Mucosa of rectum (tissue), 2 donors: ENCODE data around the gene ICE2.

Experiments
- H3K27ac ChIP-seq, 2 donors: one replicate each; pipeline ENCODE4 v1.7.0; 2013; ENCODE audit warnings: inconsistent platforms in 2 of 2, low read depth in 2 of 2, low read length in 2 of 2
- H3K27me3 ChIP-seq, 2 donors: one replicate each; pipeline ENCODE4 v1.7.0; 2013; ENCODE audit warnings: low read length in 2 of 2; ENCODE audit not compliant: control insufficient read depth in 2 of 2, insufficient read depth in 2 of 2
- H3K36me3 ChIP-seq, 2 donors: one replicate each; pipeline ENCODE4 v1.7.0; 2013; ENCODE audit warnings: low read length in 2 of 2; ENCODE audit not compliant: control insufficient read depth in 2 of 2, insufficient read depth in 2 of 2
- H3K4me1 ChIP-seq, 2 donors: one replicate each; pipeline ENCODE4 v1.7.0; 2013; ENCODE audit warnings: low read length in 2 of 2, mild to moderate bottlenecking in 1 of 2; ENCODE audit not compliant: control insufficient read depth in 2 of 2, insufficient read depth in 2 of 2
- H3K4me3 ChIP-seq, 2 donors: one replicate each; pipeline ENCODE4 v1.7.0; 2013; ENCODE audit warnings: low read length in 2 of 2
- H3K9ac ChIP-seq, 2 donors: one replicate each; pipeline ENCODE4 v1.7.0; 2013; ENCODE audit warnings: low read length in 2 of 2, low read depth in 1 of 2, mild to moderate bottlenecking in 1 of 2
- H3K9me3 ChIP-seq, 2 donors: one replicate each; pipeline ENCODE4 v1.7.0; 2013; ENCODE audit warnings: low read length in 2 of 2; ENCODE audit not compliant: control insufficient read depth in 2 of 2
- donor health status: healthy.
- donor health status: Normal muscosa, but diverticular disease.

ICE2 gene

DNA sequence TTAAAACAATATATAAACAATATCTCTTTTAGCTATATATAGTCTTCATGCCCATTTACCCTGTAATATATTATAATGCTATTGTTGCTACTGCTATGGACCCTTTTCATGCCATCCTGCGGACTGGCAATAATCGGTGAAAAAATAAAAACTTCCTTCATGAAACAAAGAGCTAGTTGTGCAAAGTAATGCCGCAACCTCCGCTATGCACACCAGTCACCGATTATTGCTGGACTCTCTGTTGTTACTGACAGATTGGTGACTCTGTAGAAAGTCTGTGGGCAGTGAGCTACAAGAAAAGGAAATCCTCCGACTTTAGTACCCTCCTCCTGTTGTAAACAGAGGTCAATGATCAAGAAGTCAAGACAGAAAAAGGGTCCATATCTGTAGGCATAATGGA lies 17.9 kb upstream of the ICE2 start:
- Histone ChIP-seq H3K9ac (no peak overlapping the region), H3K4me1 (no peaks in the 10 kb centered on the region), H3K9me3 (no peaks in the 10 kb centered on the region), H3K36me3 (peaks cover 0 to 5% of the 10 kb centered on the region in 2 donors), H3K27me3 (no peaks in the 10 kb centered on the region), H3K27ac (no peak overlapping the region), H3K4me3 (no peak overlapping the region)

DNA sequence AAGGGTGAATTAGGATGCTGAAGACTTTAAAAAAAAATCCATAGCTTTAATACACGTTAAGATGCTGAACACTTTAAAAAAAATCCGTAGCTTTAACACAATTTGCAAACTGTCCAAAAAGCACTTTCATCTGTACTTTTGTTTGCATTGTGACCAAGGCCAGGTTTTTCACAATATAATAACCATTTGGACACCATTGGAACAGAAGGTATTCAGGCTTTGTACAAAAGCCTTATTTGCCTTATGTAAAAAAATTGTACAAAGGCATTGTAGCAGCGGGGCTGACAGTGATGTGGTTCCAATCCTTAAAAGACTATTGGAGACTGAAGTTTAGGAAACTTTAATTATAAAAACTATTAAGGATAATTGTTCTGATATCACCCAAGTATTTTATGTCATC lies 15.2 kb upstream of the ICE2 start:
- Histone ChIP-seq H3K27ac (no peak overlapping the region), H3K9ac (no peak overlapping the region), H3K9me3 (no peaks in the 10 kb centered on the region), H3K27me3 (no peaks in the 10 kb centered on the region), H3K4me1 (no peaks in the 10 kb centered on the region), H3K4me3 (no peak overlapping the region), H3K36me3 (peaks cover 0 to 5% of the 10 kb centered on the region in 2 donors)

DNA sequence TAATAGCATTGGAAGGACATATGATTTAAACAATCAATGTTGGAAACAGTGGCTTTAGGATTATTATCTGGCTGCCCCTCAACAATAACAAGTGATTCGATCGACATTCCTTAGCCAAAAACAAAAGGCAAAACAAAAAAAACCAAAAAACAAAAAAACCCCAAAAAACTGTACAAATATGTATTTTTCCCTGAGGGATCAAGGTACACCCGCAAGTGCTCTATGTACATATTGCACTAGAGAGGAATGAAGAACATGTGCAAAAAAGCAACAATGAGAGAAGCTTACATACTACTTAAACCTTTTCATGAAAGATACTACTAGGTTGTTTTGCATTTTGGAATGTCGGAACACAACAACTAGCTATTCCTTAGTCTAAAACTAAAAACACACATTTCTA lies 14.2 kb upstream of the ICE2 start:
- Histone ChIP-seq H3K27me3 (no peaks in the 10 kb centered on the region), H3K36me3 (peaks cover 0 to 5% of the 10 kb centered on the region in 2 donors), H3K27ac (no peak overlapping the region), H3K4me3 (no peak overlapping the region), H3K4me1 (no peaks in the 10 kb centered on the region), H3K9ac (no peak overlapping the region), H3K9me3 (no peaks in the 10 kb centered on the region)

DNA sequence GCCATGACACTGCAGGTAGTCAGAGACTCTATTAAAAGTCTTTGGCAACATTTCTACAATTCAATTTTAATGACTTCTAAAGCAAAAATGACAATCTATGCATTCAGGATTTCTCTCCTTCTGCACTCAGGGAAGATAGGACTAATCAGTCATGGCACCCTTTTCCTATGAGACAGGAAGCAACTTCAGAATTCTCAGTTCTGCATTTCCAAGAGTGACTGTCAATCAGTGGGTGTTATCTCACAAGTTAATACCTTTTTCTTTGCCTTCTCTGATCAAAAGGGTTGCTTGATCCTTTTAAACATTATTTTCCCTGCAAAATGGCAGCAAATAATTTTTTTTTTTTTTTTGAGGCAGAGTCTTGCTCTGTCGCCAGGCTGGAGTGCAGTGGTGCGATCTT lies 7.8 kb upstream of the ICE2 start:
- H3K4me3 ChIP-seq = no peak overlapping the region
- H3K9me3 ChIP-seq = no peaks in the 10 kb centered on the region
- H3K4me1 ChIP-seq = no peaks in the 10 kb centered on the region
- H3K36me3 ChIP-seq = no peaks in the 10 kb centered on the region
- H3K9ac ChIP-seq = no peak overlapping the region
- H3K27me3 ChIP-seq = no peaks in the 10 kb centered on the region
- no peak overlapping the region for H3K27ac ChIP-seq

DNA sequence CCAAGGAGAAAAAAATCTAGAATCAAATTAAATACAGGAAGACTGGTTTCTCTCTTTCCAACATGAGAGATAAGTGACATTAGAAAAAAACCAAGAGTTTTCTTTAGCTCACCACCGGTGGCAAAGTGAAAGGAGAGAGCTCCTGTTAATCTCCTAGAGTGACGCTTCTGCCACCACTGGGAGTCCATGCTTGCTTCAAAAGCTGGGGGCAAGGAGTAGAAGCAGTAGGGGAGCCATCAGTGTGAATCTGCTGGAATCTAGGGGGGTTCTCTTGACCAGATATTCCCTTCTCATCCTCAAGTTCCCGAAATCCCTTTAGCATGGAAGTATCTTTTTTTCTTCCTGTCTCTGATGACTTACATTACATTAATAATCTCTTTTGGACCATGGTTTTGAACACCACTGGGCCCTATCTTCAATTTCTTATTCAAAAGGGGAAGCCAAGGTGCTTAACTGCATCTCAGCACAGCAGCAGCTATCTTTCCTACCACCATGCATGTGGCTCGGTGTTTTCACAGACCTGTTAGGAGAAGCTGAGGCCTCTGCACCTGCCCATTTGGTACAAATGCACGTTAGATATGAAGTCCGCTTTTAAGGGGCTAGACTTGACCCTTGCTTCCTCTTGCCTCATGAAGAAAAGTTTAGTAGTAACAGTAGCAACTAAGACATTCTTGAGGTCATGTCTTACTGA lies 6.6 kb upstream of the ICE2 start:
- no peaks in the 10 kb centered on the region for H3K9me3 ChIP-seq
- H3K4me1 ChIP-seq = peaks cover 0 to 10% of the 10 kb centered on the region in 2 donors
- no peak overlapping the region for H3K4me3 ChIP-seq
- H3K27me3 ChIP-seq = no peaks in the 10 kb centered on the region
- H3K36me3 ChIP-seq = no peaks in the 10 kb centered on the region
- no peak overlapping the region for H3K9ac ChIP-seq
- H3K27ac ChIP-seq = no peak overlapping the region

DNA sequence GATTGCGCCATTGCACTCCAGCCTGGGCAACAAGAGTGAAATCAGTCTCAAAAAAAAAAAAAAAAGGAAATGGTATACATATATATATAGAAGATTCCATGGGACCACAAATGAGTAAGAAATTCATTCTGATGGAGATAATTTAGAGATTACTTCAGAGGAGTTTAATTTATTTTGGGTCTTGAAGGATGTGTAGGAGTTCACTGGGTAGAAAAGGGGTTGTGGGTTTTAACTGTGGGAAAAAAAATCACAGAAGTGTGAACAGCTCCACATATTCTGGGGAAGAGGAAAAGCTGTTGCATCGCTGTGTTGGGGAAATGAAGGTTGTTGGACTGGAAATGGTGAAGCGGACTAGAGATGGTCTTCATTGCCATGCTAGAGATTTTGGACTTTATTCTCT lies 4.1 kb upstream of the ICE2 start:
- H3K36me3 ChIP-seq = no peaks in the 10 kb centered on the region
- peaks cover 3 to 25% of the 10 kb centered on the region in 2 donors for H3K4me1 ChIP-seq
- H3K9ac ChIP-seq = no peak overlapping the region
- no peaks in the 10 kb centered on the region for H3K9me3 ChIP-seq
- no peak overlapping the region for H3K4me3 ChIP-seq
- no peak overlapping the region for H3K27ac ChIP-seq
- H3K27me3 ChIP-seq = no peaks in the 10 kb centered on the region

DNA sequence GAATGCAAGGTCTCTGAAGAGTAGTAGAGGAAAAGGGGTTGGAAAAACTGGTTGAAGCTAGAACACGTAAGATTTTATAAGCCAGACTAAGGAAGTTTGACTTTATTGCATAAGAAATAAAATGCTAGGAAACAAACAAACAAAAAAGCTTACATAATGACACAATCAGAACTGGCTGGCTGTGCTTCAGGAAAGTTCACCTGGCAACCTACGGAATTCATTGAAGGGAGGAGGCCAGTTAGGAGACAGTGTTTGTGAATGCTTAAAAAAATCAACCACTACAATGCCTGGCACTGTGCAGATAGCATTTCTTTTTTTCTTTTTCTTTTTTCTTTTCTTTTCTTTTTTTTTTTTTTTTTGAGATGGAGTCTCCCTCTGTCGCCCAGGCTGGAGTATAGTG lies 1.9 kb upstream of the ICE2 start:
- H3K4me1 ChIP-seq = peaks cover 12 to 29% of the 10 kb centered on the region in 2 donors
- no peaks in the 10 kb centered on the region for H3K9me3 ChIP-seq

DNA sequence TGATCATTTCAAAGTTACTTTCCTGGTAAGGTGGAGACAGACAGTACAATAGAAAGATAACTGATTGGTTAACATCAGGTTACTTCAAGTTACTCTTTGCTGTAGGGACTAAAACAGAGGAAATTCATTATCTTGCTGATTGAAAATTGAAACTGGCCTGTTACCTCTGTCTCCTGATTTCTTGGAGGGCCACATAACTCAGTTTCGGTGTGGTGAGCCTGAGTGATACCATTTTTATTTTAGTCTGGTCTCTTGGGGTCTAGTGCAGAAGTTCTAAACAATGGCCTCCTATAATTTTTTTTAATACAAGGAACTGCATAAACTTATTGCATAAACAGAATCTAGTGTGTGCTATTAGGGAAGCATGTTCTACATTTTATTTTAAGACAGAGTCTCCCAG lies 1.2 kb upstream of the ICE2 start:
- Histone ChIP-seq H3K36me3 (peaks cover 0 to under 1% of the 10 kb centered on the region in 2 donors), H3K4me3 (peak overlapping the region; percentile 85), H3K9me3 (no peaks in the 10 kb centered on the region), H3K9ac (peak overlapping the region; percentile 85 to 92), H3K27ac (peak overlapping the region; percentile 92 to 97), H3K4me1 (peaks cover 12 to 29% of the 10 kb centered on the region in 2 donors), H3K27me3 (no peaks in the 10 kb centered on the region)

More for the DNA sequence above, 1.9 kb upstream of the ICE2 start:
- Histone ChIP-seq H3K27me3 (no peaks in the 10 kb centered on the region), H3K36me3 (no peaks in the 10 kb centered on the region), H3K9ac (peak overlapping the region in 1 of 2 donors; percentile 33), H3K27ac (peak overlapping the region; percentile 92 to 97), H3K4me3 (no peak overlapping the region)

DNA sequence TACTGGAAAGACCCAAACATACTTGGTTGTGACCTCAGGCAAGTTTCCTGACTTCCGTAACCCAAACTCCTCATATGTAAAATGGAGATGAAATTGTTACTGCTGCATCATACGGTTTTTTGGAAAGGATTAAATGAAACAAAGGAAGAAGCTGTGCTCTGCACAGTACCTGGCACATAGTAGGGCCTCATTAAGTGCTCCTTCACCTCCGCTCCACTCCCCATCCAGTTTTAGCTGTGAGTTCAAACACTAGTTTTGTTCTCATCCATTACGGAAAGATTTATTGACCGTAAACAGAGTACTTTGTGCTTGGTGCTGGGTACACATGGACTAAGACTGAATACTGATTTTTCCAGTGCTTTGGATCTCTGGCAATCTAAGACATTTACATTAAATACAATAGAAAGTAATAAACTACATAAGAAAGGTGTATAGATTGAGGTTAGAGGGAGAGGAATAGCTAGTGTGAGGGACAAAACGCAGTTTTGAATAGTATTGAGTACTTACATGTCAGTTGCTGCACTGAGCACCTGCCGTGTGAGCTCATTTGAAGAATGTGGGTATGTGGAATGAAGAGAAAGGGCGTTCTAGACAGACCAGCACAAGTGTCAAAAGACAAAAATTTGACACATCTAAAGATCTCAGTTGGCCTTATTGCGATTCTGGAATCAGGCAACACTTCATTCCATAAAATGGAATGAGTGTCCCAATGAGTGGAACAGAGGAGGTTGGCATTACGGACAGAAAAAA lies 594 bp upstream of the ICE2 start:
- Histone ChIP-seq H3K36me3 (peaks cover 5 to 6% of the 10 kb centered on the region in 2 donors), H3K9ac (peak overlapping the region; percentile 85 to 92), H3K4me3 (peak overlapping the region; percentile 85), H3K4me1 (peaks cover 12 to 29% of the 10 kb centered on the region in 2 donors), H3K27ac (peak overlapping the region; percentile 92 to 97), H3K27me3 (no peaks in the 10 kb centered on the region), H3K9me3 (no peaks in the 10 kb centered on the region)

DNA sequence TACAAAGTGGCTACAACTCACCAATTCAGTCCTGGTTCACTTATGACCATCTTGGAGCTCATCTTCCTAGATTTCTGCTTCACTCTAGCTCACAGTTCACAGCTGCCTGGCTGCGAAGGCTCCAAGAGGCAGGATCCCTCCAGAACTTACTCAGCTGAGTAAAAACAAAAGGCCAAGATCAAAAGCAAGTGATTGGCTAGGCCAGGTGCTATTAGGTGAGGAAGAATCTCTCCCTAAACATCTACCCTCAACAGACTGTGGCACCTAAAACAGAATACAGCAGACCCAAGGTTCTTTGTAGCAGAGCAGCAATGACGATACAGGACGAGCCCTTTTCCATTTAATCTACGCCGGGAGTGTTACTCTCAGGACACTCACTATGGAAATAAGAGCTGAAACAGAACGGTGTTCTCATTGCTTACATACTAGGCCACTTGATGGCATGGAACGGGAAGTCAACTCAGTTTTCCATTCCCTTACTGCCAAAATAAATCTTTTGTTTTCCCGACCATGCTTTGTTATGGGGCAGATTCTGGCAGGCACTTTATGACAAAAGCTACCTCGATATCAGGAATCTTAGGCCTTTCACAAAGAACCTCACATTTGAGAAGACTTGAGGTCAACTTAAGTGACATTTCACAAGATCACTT lies 901 bp downstream of the ICE2 start:
- peaks cover 12 to 29% of the 10 kb centered on the region in 2 donors for H3K4me1 ChIP-seq
- no peaks in the 10 kb centered on the region for H3K9me3 ChIP-seq
- H3K9ac ChIP-seq = peak overlapping the region; percentile 85 to 92
- peak overlapping the region; percentile 85 for H3K4me3 ChIP-seq
- H3K27me3 ChIP-seq = no peaks in the 10 kb centered on the region
- peak overlapping the region; percentile 92 to 97 for H3K27ac ChIP-seq
- H3K36me3 ChIP-seq = peaks cover 7 to 10% of the 10 kb centered on the region in 2 donors
